Mesendoderm (in vitro differentiated cells): Measurements from ENCODE around the gene GADD45B.
"Not testable (repeated sequence)": the region's sequence is repeated elsewhere in the genome, so short reads cannot be mapped to it uniquely, and the experiment has no call there.

Experiments
- DNase-seq: peaks from one replicate; pipeline ENCODE4 v3.0.0; 2013
- H2AK5ac ChIP-seq: 2 replicates; pipeline ENCODE4 v1.6.1; 2013; ENCODE audit warnings: low read length, inconsistent platforms
- H2BK120ac ChIP-seq: 2 replicates; pipeline ENCODE4 v1.6.1; 2013; ENCODE audit warnings: low read depth, mild to moderate bottlenecking, low read length, moderate library complexity, mixed read lengths
- H2BK15ac ChIP-seq: replicated peaks from 2 replicates; pipeline ENCODE4 v1.6.1; 2013; ENCODE audit warnings: low read depth, mild to moderate bottlenecking, moderate library complexity
- H2BK5ac ChIP-seq: 2 replicates; pipeline ENCODE4 v1.6.1; 2013; ENCODE audit warnings: low read length, inconsistent platforms
- H3K18ac ChIP-seq: 2 replicates; pipeline ENCODE4 v1.6.1; 2013; ENCODE audit warnings: mild to moderate bottlenecking, low read length, mixed read lengths
- H3K23ac ChIP-seq: one replicate; pipeline ENCODE4 v1.6.1; 2013; ENCODE audit warnings: low read length
- H3K27ac ChIP-seq: 2 replicates; pipeline ENCODE4 v1.5.1; 2013; ENCODE audit warnings: low read depth, mild to moderate bottlenecking, inconsistent platforms, low read length, moderate library complexity
- H3K27me3 ChIP-seq: 2 replicates; pipeline ENCODE4 v1.6.1; 2013; ENCODE audit warnings: low read length, control low read depth, mild to moderate bottlenecking, inconsistent platforms; ENCODE audit not compliant: insufficient read depth, poor library complexity
- H3K36me3 ChIP-seq: 2 replicates; pipeline ENCODE4 v1.6.1; 2013; ENCODE audit warnings: low read length, inconsistent platforms; ENCODE audit not compliant: control insufficient read depth, insufficient read depth
- H3K4ac ChIP-seq: one replicate; pipeline ENCODE4 v1.6.1; 2013; ENCODE audit warnings: low read depth, mild to moderate bottlenecking, low read length, moderate library complexity
- H3K4me1 ChIP-seq: 2 replicates; pipeline ENCODE4 v1.6.1; 2013; ENCODE audit warnings: low read depth, low read length, inconsistent platforms; ENCODE audit not compliant: control insufficient read depth
- H3K4me2 ChIP-seq: 2 replicates; pipeline ENCODE4 v1.6.1; 2013; ENCODE audit warnings: low read length
- H3K4me3 ChIP-seq: 2 replicates; pipeline ENCODE4 v1.5.1; 2013; ENCODE audit warnings: mild to moderate bottlenecking, low read length
- H3K56ac ChIP-seq: one replicate; pipeline ENCODE4 v1.6.1; 2013; ENCODE audit warnings: low read length
- H3K79me1 ChIP-seq: 2 replicates; pipeline ENCODE4 v1.6.1; 2013; ENCODE audit warnings: low read length, inconsistent platforms
- H3K79me2 ChIP-seq: 2 replicates; pipeline ENCODE4 v1.6.1; 2013; ENCODE audit warnings: mild to moderate bottlenecking, low read length; ENCODE audit not compliant: control insufficient read depth, insufficient read depth
- H3K9ac ChIP-seq: 2 replicates; pipeline ENCODE4 v1.6.1; 2013; ENCODE audit warnings: low read length, inconsistent platforms
- H4K5ac ChIP-seq: one replicate; pipeline ENCODE4 v1.6.1; 2013; ENCODE audit warnings: low read length
- H4K8ac ChIP-seq: one replicate; pipeline ENCODE4 v1.6.1; 2013; ENCODE audit warnings: low read depth, mild to moderate bottlenecking, control low read depth, low read length, moderate library complexity
- WGBS: extraction: QIAGEN DNeasy Blood & Tissue Kit; methylation state at CpG from one replicate; pipeline ENCODE4 v1.1.7; 2013; ENCODE audit warnings: low lambda C conversion rate, missing lambda C conversion rate; ENCODE audit not compliant: insufficient coverage; ENCODE audit errors: extremely low coverage; 5-methylcytosine and 5-hydroxymethylcytosine counted together

GADD45B gene

DNA sequence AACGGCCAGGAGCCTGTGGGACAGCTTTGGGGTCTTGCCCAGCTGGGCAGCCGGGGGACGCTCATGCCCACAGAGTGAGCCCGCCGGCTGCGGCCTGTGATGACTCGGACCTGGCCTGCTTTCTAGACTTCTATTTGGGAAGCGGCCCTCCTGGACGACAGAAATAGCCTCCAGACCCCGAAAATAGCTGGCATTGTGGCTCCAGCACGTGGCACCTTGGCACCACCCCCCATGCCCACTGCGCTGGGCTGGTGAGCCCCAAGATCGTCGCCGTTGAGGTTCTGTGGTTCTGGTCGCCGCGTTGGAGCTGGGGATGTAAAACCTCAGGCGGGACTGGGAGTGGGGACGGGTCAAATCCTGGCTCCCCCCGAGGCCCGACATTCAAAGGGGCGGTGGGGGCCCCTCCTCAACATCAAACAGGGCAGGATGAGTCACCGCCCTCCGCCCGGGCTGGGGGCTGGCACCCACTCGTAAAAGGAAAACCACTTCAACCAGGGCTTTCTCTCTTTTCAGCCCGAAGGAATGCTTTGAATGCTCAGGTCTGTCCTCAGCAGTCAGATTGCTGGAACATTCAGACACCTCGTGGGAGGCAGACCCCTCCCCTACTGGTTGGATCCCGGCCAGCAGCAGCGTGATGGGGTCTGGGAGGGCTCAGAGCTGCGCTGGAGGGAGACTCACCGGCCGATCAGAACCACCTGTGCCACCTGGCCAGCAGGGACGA lies 42.1 kb downstream of the GADD45B start:
- Histone ChIP-seq H3K4me2 (no peak overlapping the region), H2BK15ac (no peak overlapping the region), H4K8ac (no peak overlapping the region), H3K79me2 (no peaks in the 10 kb centered on the region), H3K36me3 (no peaks in the 10 kb centered on the region), H3K56ac (no peak overlapping the region), H3K4me1 (no peaks in the 10 kb centered on the region), H2AK5ac (no peak overlapping the region), H3K4ac (no peak overlapping the region), H2BK120ac (no peak overlapping the region), H3K23ac (no peak overlapping the region), H3K4me3 (no peak overlapping the region), H3K18ac (no peak overlapping the region), H4K5ac (no peak overlapping the region), H3K9ac (no peak overlapping the region), H3K79me1 (no peaks in the 10 kb centered on the region), H2BK5ac (no peak overlapping the region), H3K27me3 (no peaks in the 10 kb centered on the region), H3K27ac (no peak overlapping the region)
- DNase-seq: peak; percentile 62
- no CpG with 5 or more reads among the region's 35 CpGs for WGBS

DNA sequence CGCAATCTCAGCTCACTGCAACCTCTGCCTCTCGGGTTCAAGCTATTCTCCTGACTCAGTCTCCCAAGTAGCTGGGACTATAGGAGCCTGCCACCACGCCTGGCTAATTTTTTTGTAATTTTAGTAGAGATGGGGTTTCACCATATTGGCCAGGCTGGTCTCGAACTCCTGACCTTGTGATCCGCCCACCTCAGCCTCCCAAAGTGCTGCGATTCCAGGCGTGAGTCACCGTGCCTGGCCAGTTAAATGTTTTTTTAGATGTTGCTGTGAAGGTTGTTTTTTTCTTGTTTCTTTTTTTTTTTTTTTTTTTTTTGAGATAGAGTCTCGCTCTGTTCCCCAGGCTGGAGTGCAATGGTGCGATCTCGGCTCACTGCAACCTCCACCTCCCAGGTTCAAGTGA lies 42.9 kb downstream of the GADD45B start:
- not testable (repeated sequence) for H4K5ac ChIP-seq, H2AK5ac ChIP-seq, H3K27me3 ChIP-seq, H3K23ac ChIP-seq, H3K56ac ChIP-seq, H2BK120ac ChIP-seq, H3K36me3 ChIP-seq, H3K79me2 ChIP-seq, H2BK15ac ChIP-seq, H3K18ac ChIP-seq, H3K27ac ChIP-seq, H3K4me2 ChIP-seq, H2BK5ac ChIP-seq, H3K4me3 ChIP-seq, H3K4me1 ChIP-seq, DNase-seq, H3K4ac ChIP-seq, H3K9ac ChIP-seq, H3K79me1 ChIP-seq, H4K8ac ChIP-seq
- no CpG with 5 or more reads among the region's 11 CpGs for WGBS

DNA sequence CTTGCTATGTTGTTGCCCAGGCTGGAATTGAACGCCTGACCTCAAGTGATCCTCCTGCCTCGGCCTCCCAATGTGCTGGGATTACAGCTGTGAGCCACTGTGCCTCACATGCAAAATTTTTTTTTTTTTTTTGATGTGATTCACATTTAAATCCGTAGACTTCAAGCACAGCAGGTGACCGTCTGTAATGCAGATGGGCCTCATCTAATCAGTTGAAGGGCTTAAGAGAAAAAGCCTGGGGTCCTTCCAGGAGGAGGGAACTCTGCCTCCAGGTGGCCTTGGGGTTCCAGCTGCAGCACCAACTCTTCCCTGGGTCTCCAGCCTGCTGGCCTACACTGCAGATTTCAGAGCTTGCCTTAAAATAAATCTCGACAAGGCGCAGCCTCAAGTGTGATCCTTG lies 43.6 kb downstream of the GADD45B start:
- no peak overlapping the region for H3K23ac ChIP-seq
- H3K79me1 ChIP-seq: no peaks in the 10 kb centered on the region
- DNase-seq: no peak
- no peak overlapping the region for H4K5ac ChIP-seq
- no CpG with 5 or more reads among the region's 6 CpGs for WGBS
- H3K56ac ChIP-seq: no peak overlapping the region
- no peak overlapping the region for H3K4me3 ChIP-seq
- H3K18ac ChIP-seq: no peak overlapping the region
- H3K9ac ChIP-seq: no peak overlapping the region
- H3K4me1 ChIP-seq: no peaks in the 10 kb centered on the region
- no peak overlapping the region for H2BK120ac ChIP-seq
- H2AK5ac ChIP-seq: no peak overlapping the region
- H3K36me3 ChIP-seq: no peaks in the 10 kb centered on the region
- no peaks in the 10 kb centered on the region for H3K27me3 ChIP-seq
- no peak overlapping the region for H4K8ac ChIP-seq
- H3K4me2 ChIP-seq: no peak overlapping the region
- no peak overlapping the region for H3K27ac ChIP-seq
- no peaks in the 10 kb centered on the region for H3K79me2 ChIP-seq
- H2BK15ac ChIP-seq: no peak overlapping the region
- no peak overlapping the region for H2BK5ac ChIP-seq
- no peak overlapping the region for H3K4ac ChIP-seq

DNA sequence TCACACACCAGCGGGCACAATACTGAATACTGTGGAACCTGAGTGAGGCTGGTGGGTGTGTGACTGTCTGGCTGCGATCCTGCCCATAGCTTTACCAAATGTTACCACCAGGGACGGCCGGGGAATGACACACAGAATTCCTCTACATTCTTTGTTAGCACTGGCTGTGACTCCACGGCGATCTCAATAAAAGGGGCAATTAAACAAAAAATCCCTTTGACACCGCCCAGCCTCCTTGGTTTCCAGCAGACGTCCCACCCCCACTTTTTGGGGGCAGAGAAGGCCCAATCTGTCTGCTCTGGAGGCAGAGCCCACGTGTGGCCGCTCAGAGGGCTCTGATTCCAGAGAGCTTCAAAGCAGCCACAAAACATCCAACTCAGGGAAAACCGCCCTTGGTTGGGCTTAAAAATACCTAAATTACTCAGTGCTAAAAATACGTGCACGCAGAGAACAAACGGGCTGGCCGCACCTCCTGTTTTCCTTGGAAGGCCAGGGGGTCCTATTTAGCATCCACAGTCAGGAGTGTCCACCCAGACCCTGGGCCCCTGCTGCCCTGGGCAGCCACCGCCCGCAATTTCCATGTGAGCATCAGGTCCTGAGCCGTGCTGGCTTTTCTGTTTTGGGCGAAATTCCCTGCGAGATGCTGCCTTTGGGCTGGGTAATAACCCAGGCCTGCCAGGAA lies 47.8 kb downstream of the GADD45B start:
- no peak overlapping the region for H2BK120ac ChIP-seq
- H3K36me3 ChIP-seq: no peaks in the 10 kb centered on the region
- no peak overlapping the region for H3K27ac ChIP-seq
- no peak overlapping the region for H3K23ac ChIP-seq
- peak; percentile 70 for DNase-seq
- H4K5ac ChIP-seq: no peak overlapping the region
- H3K9ac ChIP-seq: no peak overlapping the region
- no peak overlapping the region for H3K4ac ChIP-seq
- H3K27me3 ChIP-seq: no peaks in the 10 kb centered on the region
- no peak overlapping the region for H2AK5ac ChIP-seq
- H3K4me3 ChIP-seq: no peak overlapping the region
- no peaks in the 10 kb centered on the region for H3K79me1 ChIP-seq
- H3K79me2 ChIP-seq: no peaks in the 10 kb centered on the region
- H4K8ac ChIP-seq: no peak overlapping the region
- H3K56ac ChIP-seq: no peak overlapping the region
- H2BK5ac ChIP-seq: no peak overlapping the region
- H3K18ac ChIP-seq: no peak overlapping the region
- no peak overlapping the region for H2BK15ac ChIP-seq
- H3K4me1 ChIP-seq: peaks cover 2% of the 10 kb centered on the region
- no peak overlapping the region for H3K4me2 ChIP-seq
- no CpG with 5 or more reads among the region's 20 CpGs for WGBS

DNA sequence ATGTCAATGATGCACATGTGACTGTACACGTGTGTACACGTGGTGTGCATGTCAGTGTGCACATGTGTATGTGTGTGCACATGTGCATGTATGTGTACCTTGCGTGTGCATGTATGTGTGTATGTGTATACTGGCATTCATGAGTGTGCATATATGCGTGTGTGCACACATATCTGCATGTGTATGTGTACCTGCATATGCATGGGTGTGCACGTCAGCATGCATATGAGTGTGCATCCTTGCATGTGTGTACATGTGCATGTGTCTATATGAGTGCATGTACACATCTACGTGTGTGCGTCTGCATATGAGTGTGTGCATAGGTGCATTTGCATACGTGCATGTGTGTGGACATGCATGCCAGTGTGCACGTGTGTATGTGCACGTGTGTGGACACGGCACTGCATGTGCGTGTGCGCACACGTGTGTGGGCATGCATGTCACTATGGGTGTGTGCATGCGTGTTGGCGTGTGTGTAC lies 48.5 kb downstream of the GADD45B start:
- H2BK120ac ChIP-seq: no peak overlapping the region
- WGBS: no CpG with 5 or more reads among the region's 16 CpGs
- no peak overlapping the region for H3K27ac ChIP-seq
- no peak for DNase-seq
- no peak overlapping the region for H4K5ac ChIP-seq
- H3K79me1 ChIP-seq: no peaks in the 10 kb centered on the region
- H3K4ac ChIP-seq: no peak overlapping the region
- no peak overlapping the region for H3K18ac ChIP-seq
- H3K27me3 ChIP-seq: no peaks in the 10 kb centered on the region
- no peak overlapping the region for H3K56ac ChIP-seq
- H3K23ac ChIP-seq: no peak overlapping the region
- H3K4me2 ChIP-seq: no peak overlapping the region
- no peak overlapping the region for H2BK5ac ChIP-seq
- H2AK5ac ChIP-seq: no peak overlapping the region
- H3K4me1 ChIP-seq: peaks cover 2% of the 10 kb centered on the region
- no peak overlapping the region for H2BK15ac ChIP-seq
- no peaks in the 10 kb centered on the region for H3K36me3 ChIP-seq
- H3K9ac ChIP-seq: no peak overlapping the region
- no peak overlapping the region for H3K4me3 ChIP-seq
- H4K8ac ChIP-seq: no peak overlapping the region
- no peaks in the 10 kb centered on the region for H3K79me2 ChIP-seq
